Activated T-cell treated with anti-CD3 and anti-CD28 coated beads for 48 hours (primary cell): ENCODE results near the gene ZBTB46.
"Not testable (repeated sequence)": the region's sequence is repeated elsewhere in the genome, so short reads cannot be mapped to it uniquely, and the experiment has no call there.

Experiments used
- DNase-seq: peaks from one replicate; pipeline ENCODE4 v3.0.0-alpha.2; 2020; ENCODE audit warnings: low read depth

The ZBTB46 gene

DNA sequence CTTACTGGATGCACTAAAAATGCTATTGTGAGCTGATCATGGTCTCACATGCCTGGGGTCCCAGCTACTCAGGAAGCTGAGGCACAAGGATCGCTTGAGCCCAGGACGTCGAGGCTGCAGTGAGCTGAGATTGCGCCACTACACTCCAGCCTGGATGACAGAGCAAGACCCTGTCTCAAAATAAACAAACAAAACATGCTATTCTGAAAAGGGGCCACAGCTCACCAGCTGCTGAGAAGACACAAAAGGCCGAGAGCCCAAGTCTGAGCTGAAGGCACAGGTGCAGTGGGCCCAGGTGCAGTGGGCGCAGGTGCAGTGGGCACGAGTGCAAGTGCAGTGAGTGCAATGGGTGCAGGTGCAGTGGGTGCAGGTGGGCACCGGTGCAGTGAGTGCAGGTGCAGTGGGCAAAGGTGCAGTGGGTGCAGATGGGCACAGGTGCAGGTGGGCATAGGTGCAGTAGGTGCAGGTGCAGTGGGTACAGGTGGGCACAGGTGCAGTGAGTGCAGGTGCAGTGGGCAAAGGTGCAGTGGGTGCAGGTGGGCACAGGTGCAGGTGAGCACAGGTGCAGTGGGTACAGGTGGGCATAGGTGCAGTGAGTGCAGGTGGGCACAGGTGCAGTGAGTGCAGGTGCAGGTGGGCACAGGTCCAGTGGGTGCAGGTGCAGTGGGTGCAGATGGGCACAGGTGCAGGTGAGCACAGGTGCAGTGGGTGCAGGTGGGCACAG is 16.0 kb downstream of the ZBTB46 start:
- no peak for DNase-seq

DNA sequence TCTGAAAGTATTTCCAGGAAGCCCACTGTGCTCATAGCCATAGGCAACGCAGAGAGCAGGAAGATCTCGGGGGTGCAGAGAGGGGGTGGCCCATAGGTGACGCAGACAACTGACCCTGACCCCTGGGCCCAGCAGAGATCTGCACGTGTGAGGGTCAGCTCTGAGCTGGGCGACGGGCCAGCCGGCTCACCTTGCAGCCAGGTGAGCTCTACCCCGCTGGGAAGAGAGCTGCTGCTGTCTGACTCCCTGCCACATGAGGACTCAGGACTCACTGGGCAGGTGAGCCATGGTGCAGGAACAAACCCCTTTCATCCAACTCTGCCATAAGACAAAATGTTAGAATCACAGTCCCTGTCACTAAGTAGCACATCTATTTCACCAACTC is 19.6 kb downstream of the ZBTB46 start:
- no peak for DNase-seq

DNA sequence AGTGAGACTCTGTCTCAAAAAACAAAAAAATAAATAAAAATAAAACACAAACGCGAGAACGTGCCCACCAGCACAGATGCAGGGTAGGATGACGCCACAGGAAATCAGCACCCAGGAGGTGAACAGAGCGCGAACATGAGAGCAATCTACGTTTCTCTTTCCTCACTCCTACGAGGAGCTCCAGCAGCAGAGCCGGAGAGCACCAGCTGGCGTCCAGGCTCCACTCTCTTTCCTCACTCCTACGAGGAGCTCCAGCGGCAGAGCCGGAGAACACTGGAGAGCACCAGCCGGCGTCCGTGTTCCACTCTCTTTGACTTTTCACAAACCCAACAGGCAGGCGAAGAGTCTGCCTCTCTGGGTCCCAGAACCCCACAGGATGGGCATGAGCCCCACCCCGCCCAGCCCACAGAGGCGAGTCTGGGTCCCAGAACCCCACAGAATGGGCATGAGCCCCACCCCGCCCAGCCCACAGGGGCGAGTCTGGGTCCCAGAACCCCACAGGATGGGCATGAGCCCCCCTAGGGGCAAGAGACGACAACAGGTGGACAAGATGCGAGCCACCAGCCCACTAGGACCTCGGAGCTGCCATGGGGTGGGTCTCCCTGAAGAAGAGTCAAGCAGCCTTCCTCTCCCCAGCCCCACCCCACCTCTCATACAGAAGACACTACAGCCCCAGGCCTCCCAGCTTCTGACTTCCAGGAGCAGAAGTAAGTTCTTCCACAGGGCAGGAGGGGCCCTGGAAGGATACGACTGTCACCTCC is 20.2 kb downstream of the ZBTB46 start:
- no peak for DNase-seq

DNA sequence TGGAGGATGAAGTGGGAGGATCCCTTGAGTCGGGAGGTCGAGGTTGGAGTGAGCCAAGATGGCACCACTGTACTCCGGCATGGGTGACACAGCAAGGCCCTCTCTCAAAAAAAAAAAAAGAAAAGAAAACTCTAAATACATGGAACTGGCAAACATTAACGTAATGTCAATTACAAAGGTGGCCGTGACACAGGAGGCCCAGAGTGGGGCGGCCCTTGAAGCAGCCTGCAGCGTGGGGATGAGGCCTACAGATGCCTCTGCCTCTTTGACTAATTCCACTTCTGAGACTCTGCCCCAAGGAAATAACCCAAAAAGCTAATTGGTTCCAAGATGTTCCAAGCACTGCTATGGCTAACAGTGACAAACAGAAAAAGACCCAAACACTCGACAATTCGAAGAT is 21.2 kb downstream of the ZBTB46 start:
- no peak for DNase-seq

DNA sequence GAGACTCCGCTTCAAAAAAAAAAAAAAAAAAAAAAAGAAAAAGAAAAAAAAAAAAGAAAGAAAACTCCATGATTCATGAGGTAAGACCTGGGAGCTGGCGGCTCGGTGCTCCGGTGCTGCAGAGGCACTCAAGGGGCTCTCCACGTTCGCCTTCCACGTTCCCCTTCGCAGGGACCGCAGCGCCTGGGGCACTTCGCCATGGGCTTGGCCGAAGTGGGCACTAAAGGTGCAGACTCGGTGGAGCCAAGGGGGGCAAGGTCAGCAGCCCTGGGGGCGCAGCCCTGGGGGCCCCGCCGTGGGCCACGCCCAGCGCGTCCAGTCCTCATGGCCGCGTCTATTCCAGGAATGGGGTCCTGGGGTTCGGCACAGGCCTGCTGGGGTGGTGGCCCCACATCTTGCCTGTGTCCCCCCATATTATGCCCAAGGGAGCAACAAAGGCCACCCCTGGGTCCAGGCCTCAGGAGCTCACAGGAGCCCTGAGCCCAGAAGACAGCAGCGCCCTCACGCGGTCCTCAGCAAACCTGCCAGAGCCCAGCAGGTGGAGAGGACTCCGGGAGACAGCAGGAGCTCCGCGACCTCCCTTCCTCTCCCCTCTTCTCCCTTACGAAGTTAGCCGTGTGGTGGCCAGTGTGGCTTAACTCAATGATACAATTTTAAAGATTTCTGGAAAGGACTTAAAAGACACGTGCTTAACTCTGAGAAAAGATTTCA is 21.9 kb downstream of the ZBTB46 start:
- DNase-seq, result no peak

- no peak for DNase-seq
Measured at GRCh38 chr20:63808145-63808724, 22.8 kb downstream of the ZBTB46 start.

DNA sequence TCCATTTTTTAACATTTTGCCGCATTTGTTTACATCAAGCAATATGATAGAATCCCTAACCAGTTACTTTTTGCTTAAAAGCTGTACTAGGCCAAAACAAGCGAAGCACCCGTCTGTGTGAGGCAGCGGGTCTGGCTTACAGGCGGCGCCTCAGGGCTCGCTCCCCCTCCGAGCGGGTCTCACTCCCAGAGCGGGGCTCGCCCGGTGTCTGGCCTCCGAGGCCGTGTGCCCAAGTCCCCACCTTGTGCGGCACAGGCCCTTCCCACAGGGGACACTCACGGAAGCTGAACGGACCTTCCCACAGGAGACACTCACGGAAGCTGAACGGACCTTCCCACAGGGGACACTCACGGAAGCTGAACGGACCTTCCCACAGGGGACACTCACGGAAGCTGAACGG is 23.4 kb downstream of the ZBTB46 start:
- no peak for DNase-seq

- no peak for DNase-seq
Measured at GRCh38 chr20:63804308-63804636, 26.8 kb downstream of the ZBTB46 start.

GRCh38 chr20:63802469-63803240 is 28.4 kb downstream of the ZBTB46 start:
- no peak for DNase-seq

- DNase-seq, result not testable (repeated sequence)
Measured at GRCh38 chr20:63801174-63801573, 29.9 kb downstream of the ZBTB46 start.

DNA sequence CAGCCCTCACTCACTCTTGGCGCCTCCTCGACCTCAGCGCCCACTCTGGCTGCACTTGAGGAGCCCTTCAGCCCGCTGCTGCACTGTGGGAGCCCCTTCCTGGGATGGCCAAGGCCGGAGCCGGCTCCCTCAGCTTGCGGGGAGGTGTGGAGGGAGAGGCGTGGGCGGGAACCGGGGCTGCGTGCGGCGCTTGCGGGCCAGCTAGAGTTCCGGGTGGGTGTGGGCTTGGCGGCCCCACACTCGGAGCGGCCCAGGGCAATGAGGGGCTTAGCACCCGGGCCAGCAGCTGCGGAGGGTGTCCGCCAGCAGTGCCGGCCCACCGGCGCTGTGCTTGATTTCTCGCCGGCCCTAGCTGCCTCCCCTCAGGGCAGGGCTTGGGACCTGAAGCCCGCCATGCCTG is 30.7 kb downstream of the ZBTB46 start:
- DNase-seq, result not testable (repeated sequence)

GRCh38 chr20:63799127-63799526 is 31.9 kb downstream of the ZBTB46 start:
- not testable (repeated sequence) for DNase-seq

- DNase-seq, result not testable (repeated sequence)
Measured at GRCh38 chr20:63797175-63797574, 33.9 kb downstream of the ZBTB46 start.

DNA sequence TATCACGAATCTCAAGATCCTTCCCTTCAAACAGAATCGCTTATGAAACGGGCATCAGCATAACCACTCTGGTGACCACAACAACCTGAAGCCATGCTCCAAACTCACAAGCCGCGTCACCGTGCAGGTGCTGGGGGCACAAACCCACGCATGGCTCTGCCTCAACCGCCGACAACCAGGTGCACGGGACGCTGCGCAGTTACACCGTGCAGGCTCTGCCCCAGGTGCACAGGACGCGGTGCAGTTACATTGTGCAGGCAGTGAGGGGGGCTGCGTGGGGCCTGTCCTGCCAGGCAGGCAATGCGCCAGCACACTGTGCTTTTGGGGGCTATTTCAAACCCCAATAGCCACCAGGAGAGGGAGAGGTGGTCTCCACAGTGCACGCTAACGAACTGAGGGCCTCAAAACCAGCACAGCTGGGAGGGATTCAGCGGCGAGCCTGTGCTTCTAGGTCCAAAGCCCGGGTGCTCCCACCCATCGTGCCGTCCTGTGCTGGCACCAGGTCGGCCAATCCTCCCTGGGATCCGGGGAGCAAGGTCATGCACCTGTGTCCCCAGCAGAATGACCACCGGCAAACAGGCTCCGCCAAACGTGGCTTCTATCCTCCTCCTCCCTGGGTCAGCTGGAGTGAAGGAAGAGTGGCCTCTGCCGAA is 35.8 kb downstream of the ZBTB46 start:
- DNase-seq, result no peak

DNA sequence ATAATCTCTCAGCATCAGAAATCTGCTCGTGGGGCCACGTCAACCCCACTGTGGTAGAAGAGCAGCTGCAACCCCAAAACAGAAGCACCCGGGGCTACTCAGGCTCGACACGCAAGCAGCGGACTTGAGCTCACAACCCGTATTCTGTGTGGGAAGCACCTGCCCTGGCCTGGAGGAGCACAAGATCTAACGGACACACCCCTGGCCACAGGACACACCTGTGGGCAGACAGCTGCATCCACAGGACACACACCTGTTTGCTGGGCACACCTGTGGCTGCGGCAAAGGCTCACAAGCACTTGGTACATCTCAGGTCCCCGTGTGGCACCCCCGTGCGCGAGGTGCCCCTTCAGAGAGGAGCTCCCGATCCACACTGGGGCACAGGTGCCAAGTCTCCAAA is 36.5 kb downstream of the ZBTB46 start:
- no peak for DNase-seq

GRCh38 chr20:63792866-63793265 is 38.2 kb downstream of the ZBTB46 start:
- no peak for DNase-seq

DNA sequence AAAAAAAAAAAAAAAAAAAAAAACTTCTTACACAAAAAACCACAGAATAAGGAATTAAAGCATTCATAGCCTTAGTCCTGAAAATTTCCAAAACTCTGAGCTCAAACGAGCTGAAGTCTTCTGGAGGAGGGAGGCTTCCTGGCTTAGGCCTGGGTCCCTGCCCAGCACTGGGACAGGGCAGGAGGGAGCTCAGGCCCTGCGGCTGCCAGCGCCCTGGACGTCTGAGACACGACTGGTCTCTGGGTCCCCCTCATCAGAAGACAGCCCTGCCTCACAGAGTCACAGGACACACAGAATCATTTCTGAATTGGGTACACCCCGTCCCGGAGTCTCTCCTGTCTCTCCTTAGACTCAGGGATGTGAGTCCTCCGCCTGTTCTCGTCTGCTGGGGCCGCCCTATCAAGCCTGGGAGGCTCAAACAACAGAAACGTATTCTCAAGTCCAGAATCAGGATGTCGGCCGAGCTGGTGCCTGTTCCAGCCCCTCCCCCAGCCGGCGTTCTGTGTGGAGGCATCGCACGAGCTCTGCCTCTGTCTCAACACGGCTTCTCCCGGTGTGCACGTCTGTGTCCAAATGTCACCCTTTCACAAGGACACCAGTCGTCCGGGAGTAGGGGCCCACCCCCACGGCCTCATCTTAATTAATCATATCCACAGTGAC is 39.4 kb downstream of the ZBTB46 start:
- no peak for DNase-seq

DNA sequence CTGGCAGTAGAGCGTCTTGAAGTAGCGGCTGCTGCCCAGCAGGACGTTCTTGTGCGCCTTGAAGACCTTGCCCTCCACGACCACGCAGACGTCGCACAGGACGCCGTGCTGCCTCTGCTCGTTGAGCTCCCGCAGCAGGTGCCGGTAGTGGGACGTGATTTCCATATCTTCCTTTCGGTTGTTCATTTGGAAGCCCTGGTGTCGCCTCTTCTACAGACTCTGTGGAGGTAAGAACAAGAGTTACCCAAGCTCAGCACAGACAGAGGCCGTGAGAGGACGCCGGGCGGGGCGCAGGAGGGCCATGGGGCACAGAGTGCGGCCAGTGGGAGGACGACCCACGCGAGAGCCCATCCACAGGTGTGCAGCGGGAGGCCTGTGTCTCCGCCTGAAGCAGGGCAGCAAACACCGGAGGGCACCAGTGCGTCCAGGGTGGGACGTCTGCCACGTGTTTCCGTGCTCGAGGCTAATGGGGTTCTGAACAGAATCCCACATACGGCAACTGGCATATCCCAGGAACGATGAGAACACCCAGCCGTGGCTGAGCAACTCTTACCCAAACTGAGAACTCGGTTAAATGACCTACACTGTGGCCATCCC is 40.4 kb downstream of the ZBTB46 start:
- DNase-seq, result no peak

GRCh38 chr20:63789836-63790571 is 41.1 kb downstream of the ZBTB46 start:
- no peak for DNase-seq

DNA sequence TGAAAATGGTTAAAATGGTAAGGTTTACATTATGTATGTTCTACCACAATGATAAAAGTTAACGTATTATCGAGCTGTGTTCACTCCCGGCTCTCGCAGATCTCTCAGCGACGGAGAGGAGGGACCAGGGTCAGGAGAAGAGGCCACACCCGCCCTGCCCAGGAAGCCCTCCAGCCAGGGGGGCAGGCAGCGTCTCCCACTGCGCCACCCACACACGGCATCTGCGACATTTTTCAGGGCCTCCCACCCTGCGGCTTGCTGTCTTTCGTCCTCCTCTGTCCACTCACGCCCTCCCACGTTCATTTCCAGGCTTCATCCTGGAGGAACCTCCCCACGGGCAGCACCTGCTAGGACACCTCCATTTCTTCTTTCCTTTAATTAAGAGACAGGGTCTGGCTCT is 43.3 kb downstream of the ZBTB46 start:
- no peak for DNase-seq
